ENCODE data around the gene METTL23.

- TF ChIP-seq CTCF (IDR thresholded peaks at IDR 0.05) (no peak), POLR2A (IDR thresholded peaks at IDR 0.05) (peak in 1 of 2 donors; percentile 30)
These were observed 1.3 kb downstream of the METTL23 start for GRCh38 chr17:76727745-76728456.

All from thyroid gland (tissue), 4 donors.